Panc1 (cell line): ENCODE data around the gene INPP5F. TPM values are rescaled to one million over a fixed set of nuclear protein-coding genes. Genes with fewer than 3 reads are reported as not detected.

Experiments used
- ATAC-seq: fragments of 200-7000 bp; cut with Tn5 transposase; 2 replicates; pipeline ENCODE4 v1.9.1; 2020; ENCODE audit warnings: mild to moderate bottlenecking, moderate library complexity
- BruUV-seq: library from RNA; stranded (reverse); fragments of 400-500 nt; replicated peaks from 2 replicates; lab custom pipeline; 2021; lab: Mats Ljungman, UMichigan
- CTCF ChIA-PET: fragments of 300-600 bp; sonication (Branson Sonifier 250); formaldehyde crosslinking; loops from one replicate; lab custom pipeline; 2022; ENCODE audit warnings: antibody characterized with exemption; lab: Charles Lee
- POLR2A ChIA-PET: fragments of 300-600 bp; sonication (Branson Sonifier 250); formaldehyde crosslinking; loops from one replicate; lab custom pipeline; 2022; ENCODE audit warnings: antibody characterized with exemption; lab: Charles Lee
- DNase-seq: peaks from one replicate; pipeline ENCODE4 v3.0.0-alpha.2; 2010; ENCODE audit warnings: low read depth, low spot score
- H3K27ac ChIP-seq: 2 replicates; pipeline ENCODE4 v1.5.1; 2011; ENCODE audit warnings: mild to moderate bottlenecking, low read length, inconsistent platforms
- H3K27me3 ChIP-seq: fragments of 200-500 bp; sonication (Bioruptor generic); 2 replicates; pipeline ENCODE4 v1.6.0; 2014; ENCODE audit warnings: low read length, inconsistent platforms; ENCODE audit not compliant: control insufficient read depth, insufficient read depth
- H3K36me3 ChIP-seq: fragments of 200-500 bp; sonication (Bioruptor generic); 2 replicates; pipeline ENCODE4 v1.5.1; 2014; ENCODE audit warnings: inconsistent platforms, mild to moderate bottlenecking, low read length, moderate library complexity; ENCODE audit not compliant: control insufficient read depth, insufficient read depth
- H3K4me1 ChIP-seq: 2 replicates; pipeline ENCODE4 v1.5.1; 2011; ENCODE audit warnings: inconsistent platforms, mild to moderate bottlenecking, low read length, moderate library complexity; ENCODE audit not compliant: control insufficient read depth, insufficient read depth
- H3K4me3 ChIP-seq, 2 experiments: 2 replicates each; pipeline ENCODE4 v1.5.1; 2011 to 2012; ENCODE audit warnings: low read depth in 2 of 2, low read length in 2 of 2, mild to moderate bottlenecking in 2 of 2, inconsistent platforms in 1 of 2, moderate library complexity in 1 of 2
- H3K9me3 ChIP-seq: fragments of 200-500 bp; sonication (Bioruptor generic); 2 replicates; pipeline ENCODE4 v1.5.1; 2014; ENCODE audit warnings: low read depth, mild to moderate bottlenecking, inconsistent platforms, low read length, moderate library complexity; ENCODE audit not compliant: control insufficient read depth, insufficient read depth
- POLR2AphosphoS5 ChIP-seq: IDR thresholded peaks from 2 replicates; pipeline ENCODE4 v1.6.1; 2012; ENCODE audit warnings: mild to moderate bottlenecking, low read depth, low read length, moderate library complexity
- REST ChIP-seq, 2 experiments: IDR thresholded peaks; 2 replicates each; pipeline ENCODE4 v1.6.1; 2011 to 2012; ENCODE audit warnings: low read depth in 2 of 2, control low read depth in 1 of 2, low read length in 1 of 2, mild to moderate bottlenecking in 1 of 2, moderate library complexity in 1 of 2; ENCODE audit not compliant: insufficient read depth in 1 of 2
- SIN3A ChIP-seq: IDR thresholded peaks from 2 replicates; pipeline ENCODE4 v1.6.1; 2012; ENCODE audit warnings: low read depth, mild to moderate bottlenecking, low read length, moderate library complexity, borderline replicate concordance; ENCODE audit not compliant: insufficient read depth
- TCF7L2 ChIP-seq: IDR thresholded peaks from 2 replicates; pipeline ENCODE4 v1.6.1; 2011; ENCODE audit warnings: mild to moderate bottlenecking, low read depth, low read length, inconsistent platforms
- in situ Hi-C: cut with HindIII; loops from 2 replicates; pipeline ENCODE4 v1.10.0; 2016; ENCODE audit warnings: low sequenced_read_pairs, low pct_unique_long_range_greater_than_20kb
- intact Hi-C: fragments of 100-400 bp; cut with micrococcal nuclease; formaldehyde crosslinking; loops from one replicate; pipeline ENCODE4 v1.10.0; 2022; ENCODE audit not compliant: unreplicated experiment
- total RNA-seq: library from RNA; stranded (reverse); gene quantifications from one replicate; pipeline ENCODE4 v1.2.1, GENCODE V29; 2021; ENCODE audit not compliant: unreplicated experiment
- TF ChIP-seq, protein P1 (sequence below): fragments of 450-650 bp; IDR thresholded peaks from 2 replicates; pipeline ENCODE4 v1.5.1; 2017; ENCODE audit warnings: mild to moderate bottlenecking

The INPP5F gene
- total RNA-seq, 1 experiment from 2014 or later = 26.7 TPM

- TF ChIP-seq, protein P1, sequence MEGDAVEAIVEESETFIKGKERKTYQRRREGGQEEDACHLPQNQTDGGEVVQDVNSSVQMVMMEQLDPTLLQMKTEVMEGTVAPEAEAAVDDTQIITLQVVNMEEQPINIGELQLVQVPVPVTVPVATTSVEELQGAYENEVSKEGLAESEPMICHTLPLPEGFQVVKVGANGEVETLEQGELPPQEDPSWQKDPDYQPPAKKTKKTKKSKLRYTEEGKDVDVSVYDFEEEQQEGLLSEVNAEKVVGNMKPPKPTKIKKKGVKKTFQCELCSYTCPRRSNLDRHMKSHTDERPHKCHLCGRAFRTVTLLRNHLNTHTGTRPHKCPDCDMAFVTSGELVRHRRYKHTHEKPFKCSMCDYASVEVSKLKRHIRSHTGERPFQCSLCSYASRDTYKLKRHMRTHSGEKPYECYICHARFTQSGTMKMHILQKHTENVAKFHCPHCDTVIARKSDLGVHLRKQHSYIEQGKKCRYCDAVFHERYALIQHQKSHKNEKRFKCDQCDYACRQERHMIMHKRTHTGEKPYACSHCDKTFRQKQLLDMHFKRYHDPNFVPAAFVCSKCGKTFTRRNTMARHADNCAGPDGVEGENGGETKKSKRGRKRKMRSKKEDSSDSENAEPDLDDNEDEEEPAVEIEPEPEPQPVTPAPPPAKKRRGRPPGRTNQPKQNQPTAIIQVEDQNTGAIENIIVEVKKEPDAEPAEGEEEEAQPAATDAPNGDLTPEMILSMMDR = no peak
- Histone ChIP-seq H3K27me3 (no peaks in the 10 kb centered on the region), H3K4me3 (no peak overlapping the region), H3K4me1 (peaks cover 7% of the 10 kb centered on the region), H3K36me3 (no peaks in the 10 kb centered on the region), H3K27ac (no peak overlapping the region), H3K9me3 (no peaks in the 10 kb centered on the region)
- in situ Hi-C loops (no loop called here), intact Hi-C loops (no loop called here)
- no peak for ATAC-seq
- BruUV-seq = no TSS peak
- CTCF ChIA-PET = interaction anchor here (0.6 to 1.0 kb wide), 3 partner anchors 23 to 112 kb away, joined by 3 to 4 read pairs (median 3); no protein-coding TSS in a partner anchor
- POLR2A ChIA-PET = no interaction called here
- no peak for DNase-seq
These were observed 22.1 kb downstream of the INPP5F start for GRCh38 chr10:119747940-119748339.

DNA sequence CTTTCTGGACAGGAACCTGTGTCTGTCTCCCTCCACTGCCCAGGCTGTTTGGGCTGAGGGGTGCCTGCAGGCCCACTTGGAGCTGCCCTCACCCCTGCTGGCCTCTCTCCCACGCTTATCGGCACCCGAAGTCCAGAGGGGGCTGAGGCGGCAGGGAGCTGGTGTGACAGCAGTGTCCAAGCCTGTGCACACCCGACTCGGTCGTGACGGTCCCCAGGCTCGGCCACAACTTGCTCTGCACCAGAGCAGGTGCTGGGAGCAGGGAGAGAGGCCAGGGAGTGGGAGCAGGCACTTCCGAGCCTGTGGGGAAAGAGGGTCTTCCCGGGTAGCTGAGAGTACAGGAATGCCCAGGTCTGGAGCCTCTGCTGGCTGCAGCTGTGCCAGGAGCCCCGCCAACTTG is 23.0 kb downstream of the INPP5F start:
- in situ Hi-C loops = no loop called here
- no TSS peak for BruUV-seq
- H3K27me3 ChIP-seq = no peaks in the 10 kb centered on the region
- no peaks in the 10 kb centered on the region for H3K9me3 ChIP-seq
- no peak for TF ChIP-seq SIN3A
- TF ChIP-seq, protein P1 = no peak
- TF ChIP-seq TCF7L2 = no peak
- TF ChIP-seq REST (IDR thresholded peaks at IDR 0.05; ENCODE audit: insufficient read depth in 1 of 2, low read depth in 2 of 2, low read length in 1 of 2) = no peak
- TF ChIP-seq POLR2AphosphoS5 = no peak
- intact Hi-C loops = no loop called here
- POLR2A ChIA-PET = no interaction called here
- H3K27ac ChIP-seq = no peak overlapping the region
- H3K36me3 ChIP-seq = no peaks in the 10 kb centered on the region
- no peak for ATAC-seq
- CTCF ChIA-PET = interaction anchor here (1.0 kb wide), 1 partner anchor 111 kb away, joined by 3 read pairs; no protein-coding TSS in a partner anchor
- no peak for DNase-seq
- H3K4me3 ChIP-seq = no peak overlapping the region
- peaks cover 7% of the 10 kb centered on the region for H3K4me1 ChIP-seq
